Kidney tubule cell (primary cell): ENCODE measurements around the gene KRT86.
"Not testable (repeated sequence)": the region's sequence is repeated elsewhere in the genome, so short reads cannot be mapped to it uniquely, and the experiment has no call there.

Source experiments
- DNase-seq: peaks from one replicate; pipeline ENCODE4 v3.0.0-alpha.2; 2018; ENCODE audit warnings: low spot score

Gene KRT86

GRCh38 chr12:52238916-52239646 lies 35.4 kb upstream of the KRT86 start:
- DNase-seq: peak; percentile 13

- no peak for DNase-seq
These were observed 34.7 kb upstream of the KRT86 start for GRCh38 chr12:52239767-52240166.

- DNase-seq: not testable (repeated sequence)
These were observed 34.2 kb upstream of the KRT86 start for GRCh38 chr12:52240247-52240646.

- DNase-seq: peak; percentile 58
These were observed 33.1 kb upstream of the KRT86 start for GRCh38 chr12:52241205-52241842.

GRCh38 chr12:52242442-52243258 lies 31.8 kb upstream of the KRT86 start:
- no peak for DNase-seq

- peak; percentile 89 for DNase-seq
These were observed 31.1 kb upstream of the KRT86 start for GRCh38 chr12:52243259-52243855.

GRCh38 chr12:52243856-52244614 lies 30.4 kb upstream of the KRT86 start:
- DNase-seq: peak; percentile 97

GRCh38 chr12:52244615-52244994 lies 29.8 kb upstream of the KRT86 start:
- peak; percentile 42 for DNase-seq

GRCh38 chr12:52245259-52245961 lies 29.0 kb upstream of the KRT86 start:
- DNase-seq: peak; percentile 32

GRCh38 chr12:52245962-52246569 lies 28.4 kb upstream of the KRT86 start:
- DNase-seq: peak; percentile 31

GRCh38 chr12:52246720-52247621 lies 27.5 kb upstream of the KRT86 start:
- DNase-seq: peak; percentile 77

GRCh38 chr12:52247622-52248540 lies 26.6 kb upstream of the KRT86 start:
- DNase-seq: peak; percentile 41

GRCh38 chr12:52248541-52249461 lies 25.6 kb upstream of the KRT86 start:
- peak; percentile 62 for DNase-seq

GRCh38 chr12:52249511-52250047 lies 24.9 kb upstream of the KRT86 start:
- DNase-seq: no peak

GRCh38 chr12:52250048-52250990 lies 24.1 kb upstream of the KRT86 start:
- peak; percentile 51 for DNase-seq
